ENCODE data around the gene MCRIP1.

The MCRIP1 gene

GRCh38 chr17:81817758-81818147 is 15.3 kb downstream of the MCRIP1 start:
- no peak for DNase-seq

- no peak for DNase-seq
Measured at GRCh38 chr17:81815646-81815986, 17.5 kb downstream of the MCRIP1 start.

GRCh38 chr17:81814748-81815645 is 18.1 kb downstream of the MCRIP1 start:
- peak; percentile 2 for DNase-seq

GRCh38 chr17:81813861-81814683 is 19.0 kb downstream of the MCRIP1 start:
- no peak for DNase-seq

GRCh38 chr17:81813371-81813684 is 19.8 kb downstream of the MCRIP1 start:
- no peak for DNase-seq

GRCh38 chr17:81812571-81813370 is 20.3 kb downstream of the MCRIP1 start:
- no peak for DNase-seq

GRCh38 chr17:81811705-81812570 is 21.2 kb downstream of the MCRIP1 start:
- no peak for DNase-seq

- no peak for DNase-seq
Measured at GRCh38 chr17:81810892-81811704, 22.0 kb downstream of the MCRIP1 start.

GRCh38 chr17:81810476-81810875 is 22.6 kb downstream of the MCRIP1 start:
- DNase-seq: no peak

GRCh38 chr17:81809556-81809998 is 23.5 kb downstream of the MCRIP1 start:
- DNase-seq: no peak

- DNase-seq: no peak
Measured at GRCh38 chr17:81808778-81809555, 24.1 kb downstream of the MCRIP1 start.

GRCh38 chr17:81807839-81808238 is 25.3 kb downstream of the MCRIP1 start:
- DNase-seq: no peak

GRCh38 chr17:81807210-81807719 is 25.8 kb downstream of the MCRIP1 start:
- DNase-seq: no peak

GRCh38 chr17:81806461-81807209 is 26.5 kb downstream of the MCRIP1 start:
- no peak for DNase-seq

GRCh38 chr17:81805707-81806460 is 27.2 kb downstream of the MCRIP1 start:
- no peak for DNase-seq

- DNase-seq: no peak
Measured at GRCh38 chr17:81804559-81805399, 28.3 kb downstream of the MCRIP1 start.

- no peak for DNase-seq
Measured at GRCh38 chr17:81803728-81804558, 29.1 kb downstream of the MCRIP1 start, which contains the start of gene GCGR. TSS of gene GCGR (plus strand) at chr17:81804150. CDS start at chr17:81809019, 4,869 bp downstream.

All from DMS79 (cell line).